ENCODE measurements around the gene ELAVL1.
A peak's percentile ranks its signal among the peaks of the same experiment; 100 is the strongest.
"Not testable (repeated sequence)": the region's sequence is repeated elsewhere in the genome, so short reads cannot be mapped to it uniquely, and the experiment has no call there.

The ELAVL1 gene

GRCh38 chr19:7930765-7931164 lies 74.7 kb downstream of the ELAVL1 start:
- H3K27me3 ChIP-seq (ENCODE audit: control insufficient read depth, insufficient read depth, low read length) = no peaks in the 10 kb centered on the region
- no peaks in the 10 kb centered on the region for H3K9me3 ChIP-seq (ENCODE audit: control insufficient read depth, low read depth, low read length)
- no peak overlapping the region for H3K9ac ChIP-seq (ENCODE audit: low read length)
- peaks cover 49% of the 10 kb centered on the region for H3K36me3 ChIP-seq (ENCODE audit: control insufficient read depth, low read depth, low read length)
- no peak overlapping the region for H3K4me3 ChIP-seq (ENCODE audit: low read length)
- H3K27ac ChIP-seq (ENCODE audit: low read length) = no peak overlapping the region
- peaks cover 4% of the 10 kb centered on the region for H3K4me1 ChIP-seq (ENCODE audit: control insufficient read depth, low read depth, low read length)

- peaks cover 41% of the 10 kb centered on the region for H3K36me3 ChIP-seq (ENCODE audit: control insufficient read depth, low read depth, low read length)
- H3K9ac ChIP-seq (ENCODE audit: low read length); H3K27ac ChIP-seq (ENCODE audit: low read length); H3K4me1 ChIP-seq (ENCODE audit: control insufficient read depth, low read depth, low read length); H3K27me3 ChIP-seq (ENCODE audit: control insufficient read depth, insufficient read depth, low read length); H3K4me3 ChIP-seq (ENCODE audit: low read length); H3K9me3 ChIP-seq (ENCODE audit: control insufficient read depth, low read depth, low read length): not testable (repeated sequence)
Observed at GRCh38 chr19:7930030-7930429, 75.4 kb downstream of the ELAVL1 start.

DNA sequence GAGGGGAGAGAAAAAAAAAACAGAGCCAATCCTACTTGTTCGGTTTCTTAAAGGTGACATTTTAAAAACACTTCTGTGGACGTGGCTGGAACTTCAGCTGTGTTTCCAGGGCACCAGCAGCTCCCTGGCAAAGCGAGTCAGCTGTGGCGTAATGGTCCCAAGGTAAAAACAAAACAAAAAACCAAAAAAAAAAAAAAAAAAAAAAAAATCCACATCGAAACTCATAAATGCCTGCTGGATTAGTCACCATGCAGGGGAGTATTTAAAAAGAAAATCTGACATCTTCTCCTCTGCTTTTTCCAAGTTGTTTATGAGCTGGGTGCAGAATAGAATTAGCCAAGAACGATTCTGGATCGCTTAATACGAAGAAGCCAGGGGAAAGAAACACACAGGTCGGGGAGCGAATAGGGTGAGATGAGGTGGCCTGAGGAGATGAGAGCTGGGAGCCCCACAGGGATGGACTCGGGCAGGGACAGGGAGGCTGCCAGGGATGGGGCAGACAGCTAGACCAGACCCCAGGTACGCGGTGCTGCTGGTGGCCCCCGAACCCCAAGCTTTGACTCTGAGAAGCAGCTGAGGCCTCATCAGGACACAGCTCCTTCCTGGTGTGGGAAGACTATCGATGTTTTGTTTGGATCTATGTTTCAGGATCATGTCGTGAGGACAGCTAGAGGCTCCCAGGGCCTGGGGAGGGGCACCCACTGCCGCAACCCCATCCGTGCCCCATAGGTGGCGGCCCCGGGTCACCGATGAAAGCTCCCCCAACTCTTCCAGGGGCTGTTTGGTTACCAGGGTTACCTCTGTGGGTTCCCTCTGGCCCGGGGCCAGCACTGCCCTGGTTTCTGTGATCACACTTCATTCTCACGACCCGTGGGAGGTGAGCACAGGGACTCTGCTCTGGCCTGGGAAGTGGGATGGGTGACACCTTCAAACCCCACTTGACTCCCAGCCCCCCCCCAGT lies 76.4 kb downstream of the ELAVL1 start:
- Histone ChIP-seq H3K27ac (ENCODE audit: low read length) (no peak overlapping the region), H3K27me3 (ENCODE audit: control insufficient read depth, insufficient read depth, low read length) (no peaks in the 10 kb centered on the region), H3K9me3 (ENCODE audit: control insufficient read depth, low read depth, low read length) (no peaks in the 10 kb centered on the region), H3K9ac (ENCODE audit: low read length) (no peak overlapping the region), H3K4me3 (ENCODE audit: low read length) (no peak overlapping the region), H3K4me1 (ENCODE audit: control insufficient read depth, low read depth, low read length) (peaks cover 4% of the 10 kb centered on the region), H3K36me3 (ENCODE audit: control insufficient read depth, low read depth, low read length) (peaks cover 36% of the 10 kb centered on the region)

DNA sequence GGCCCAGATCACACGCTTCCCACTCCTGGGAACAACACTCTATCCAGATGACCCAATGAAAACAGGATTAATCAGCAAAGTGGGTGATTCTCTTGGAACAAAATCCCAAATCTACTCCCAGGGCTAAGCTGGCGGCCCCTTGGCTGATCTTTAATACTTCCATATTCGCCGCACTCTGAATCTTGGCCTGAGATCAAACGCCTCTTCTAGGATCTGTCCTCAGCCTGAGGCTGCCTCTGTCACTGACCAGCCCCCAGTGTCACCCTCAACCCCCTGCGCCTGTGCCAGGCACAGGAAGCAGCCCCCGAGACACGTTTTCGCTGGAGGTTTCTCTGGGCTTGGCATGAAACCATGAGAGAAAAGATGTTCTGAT lies 77.1 kb downstream of the ELAVL1 start:
- Histone ChIP-seq H3K36me3 (ENCODE audit: control insufficient read depth, low read depth, low read length) (peaks cover 31% of the 10 kb centered on the region), H3K9me3 (ENCODE audit: control insufficient read depth, low read depth, low read length) (no peaks in the 10 kb centered on the region), H3K4me3 (ENCODE audit: low read length) (no peak overlapping the region), H3K27me3 (ENCODE audit: control insufficient read depth, insufficient read depth, low read length) (no peaks in the 10 kb centered on the region), H3K4me1 (ENCODE audit: control insufficient read depth, low read depth, low read length) (peaks cover 4% of the 10 kb centered on the region), H3K9ac (ENCODE audit: low read length) (no peak overlapping the region), H3K27ac (ENCODE audit: low read length) (no peak overlapping the region)

- no peaks in the 10 kb centered on the region for H3K27me3 ChIP-seq (ENCODE audit: control insufficient read depth, insufficient read depth, low read length)
- H3K9me3 ChIP-seq (ENCODE audit: control insufficient read depth, low read depth, low read length) = no peaks in the 10 kb centered on the region
- H3K4me3 ChIP-seq (ENCODE audit: low read length) = no peak overlapping the region
- H3K4me1 ChIP-seq (ENCODE audit: control insufficient read depth, low read depth, low read length) = peaks cover 4% of the 10 kb centered on the region
- H3K9ac ChIP-seq (ENCODE audit: low read length) = no peak overlapping the region
- no peak overlapping the region for H3K27ac ChIP-seq (ENCODE audit: low read length)
- H3K36me3 ChIP-seq (ENCODE audit: control insufficient read depth, low read depth, low read length) = peaks cover 25% of the 10 kb centered on the region
Observed at GRCh38 chr19:7927605-7928333, 77.7 kb downstream of the ELAVL1 start.

DNA sequence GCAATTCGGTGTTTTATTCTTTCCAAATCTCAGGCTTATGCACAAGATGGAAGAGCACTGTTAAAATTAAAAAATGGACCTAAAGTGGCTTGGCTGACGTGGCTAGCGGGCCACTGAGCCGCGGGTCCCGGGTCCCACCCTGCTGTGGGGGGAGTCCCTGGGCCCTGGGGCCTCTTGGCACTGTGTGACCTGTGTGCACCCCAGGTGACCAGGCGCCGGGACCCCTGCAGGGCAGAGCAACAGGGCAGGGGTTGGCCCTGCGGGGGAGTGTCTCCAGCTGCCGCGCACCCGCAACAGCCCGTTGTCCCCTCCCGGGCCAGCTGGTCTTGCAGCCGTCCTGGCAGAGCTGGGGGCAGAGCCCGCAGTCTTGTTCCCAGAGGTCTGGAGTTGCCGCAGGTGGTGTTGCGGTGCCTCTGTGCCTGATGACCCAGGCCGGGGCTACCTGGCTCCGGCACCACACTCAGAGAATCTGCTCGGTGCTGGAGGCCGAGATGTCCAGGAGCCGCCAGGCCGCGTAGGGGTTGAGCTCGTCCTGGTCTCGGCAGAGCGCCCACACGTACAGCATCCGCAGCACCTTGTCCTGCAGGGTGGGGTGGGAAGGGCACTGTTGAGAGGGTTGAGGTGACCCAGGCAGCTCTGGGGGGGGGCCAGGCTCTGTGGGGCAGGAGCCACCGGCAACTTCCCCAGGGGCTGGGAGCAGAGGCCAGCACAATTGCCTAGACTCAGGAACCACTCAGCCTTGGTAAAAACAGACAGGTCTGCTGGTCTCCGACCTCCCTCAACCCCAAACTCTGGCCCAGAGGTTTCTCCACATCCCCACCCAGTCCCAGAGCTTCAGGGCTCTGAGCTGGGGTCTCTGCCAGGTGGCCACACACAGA lies 78.5 kb downstream of the ELAVL1 start:
- Histone ChIP-seq H3K9ac (ENCODE audit: low read length) (no peak overlapping the region), H3K9me3 (ENCODE audit: control insufficient read depth, low read depth, low read length) (no peaks in the 10 kb centered on the region), H3K4me1 (ENCODE audit: control insufficient read depth, low read depth, low read length) (peaks cover 4% of the 10 kb centered on the region), H3K27me3 (ENCODE audit: control insufficient read depth, insufficient read depth, low read length) (no peaks in the 10 kb centered on the region), H3K36me3 (ENCODE audit: control insufficient read depth, low read depth, low read length) (peaks cover 17% of the 10 kb centered on the region), H3K27ac (ENCODE audit: low read length) (no peak overlapping the region), H3K4me3 (ENCODE audit: low read length) (peak overlapping the region; percentile 55)

GRCh38 chr19:7926021-7926726 lies 79.3 kb downstream of the ELAVL1 start, which contains the start of gene CTXN1:
Gene CTXN1, minus strand, starts transcription at chr19:7926135. Its CDS starts 597 bp downstream, at chr19:7925538.
- H3K27me3 ChIP-seq (ENCODE audit: control insufficient read depth, insufficient read depth, low read length) = no peaks in the 10 kb centered on the region
- H3K4me1 ChIP-seq (ENCODE audit: control insufficient read depth, low read depth, low read length) = peaks cover 6% of the 10 kb centered on the region
- peak within 1 kb of the TSS; percentile 55 for H3K4me3 ChIP-seq (ENCODE audit: low read length)
- H3K36me3 ChIP-seq (ENCODE audit: control insufficient read depth, low read depth, low read length) = peaks cover 10% of the 10 kb centered on the region
- no peaks in the 10 kb centered on the region for H3K9me3 ChIP-seq (ENCODE audit: control insufficient read depth, low read depth, low read length)
- H3K27ac ChIP-seq (ENCODE audit: low read length) = no peak within 1 kb of the TSS
- no peak within 1 kb of the TSS for H3K9ac ChIP-seq (ENCODE audit: low read length)

DNA sequence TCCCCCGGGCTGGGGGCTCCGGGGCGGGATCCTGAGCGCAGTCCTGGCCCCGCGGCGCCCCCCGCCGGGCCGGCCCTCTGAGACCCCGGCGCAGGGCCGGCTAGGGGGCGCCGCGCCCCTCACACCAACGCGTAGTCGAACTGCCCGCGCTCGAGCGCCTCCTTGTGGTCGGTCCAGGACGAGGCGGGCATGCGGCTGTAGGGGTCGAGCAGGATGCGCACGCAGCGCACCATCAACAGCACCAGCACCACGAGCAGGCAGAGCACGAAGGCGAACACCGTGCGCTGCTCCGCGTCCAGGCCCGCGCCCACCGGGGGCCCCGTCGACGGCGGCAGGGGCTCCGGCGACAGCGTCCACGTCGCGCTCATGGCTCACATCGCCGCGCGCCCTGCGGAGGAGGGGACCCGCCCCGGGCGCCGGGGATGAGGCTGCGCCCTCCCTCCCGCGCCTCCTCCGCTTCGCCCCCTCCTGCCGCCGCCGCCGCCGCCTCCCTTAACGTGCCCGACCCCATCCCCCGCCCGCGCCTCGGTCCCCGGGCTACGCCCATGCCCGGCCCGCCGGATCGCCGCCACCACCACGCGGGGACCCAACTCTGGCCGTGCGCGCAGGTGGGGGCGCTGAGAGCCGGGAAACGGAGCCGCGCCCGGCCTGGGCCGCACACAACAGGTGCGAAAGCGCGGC lies 80.1 kb downstream of the ELAVL1 start:
- Histone ChIP-seq H3K36me3 (ENCODE audit: control insufficient read depth, low read depth, low read length) (peaks cover 2% of the 10 kb centered on the region), H3K27ac (ENCODE audit: low read length) (no peak overlapping the region)

GRCh38 chr19:7924651-7925170 lies 80.7 kb downstream of the ELAVL1 start:
- Histone ChIP-seq H3K27me3 (ENCODE audit: control insufficient read depth, insufficient read depth, low read length) (peaks cover under 1% of the 10 kb centered on the region), H3K9ac (ENCODE audit: low read length) (no peak overlapping the region), H3K27ac (ENCODE audit: low read length) (no peak overlapping the region), H3K9me3 (ENCODE audit: control insufficient read depth, low read depth, low read length) (no peaks in the 10 kb centered on the region), H3K4me3 (ENCODE audit: low read length) (peak overlapping the region; percentile 21), H3K4me1 (ENCODE audit: control insufficient read depth, low read depth, low read length) (peaks cover 10% of the 10 kb centered on the region), H3K36me3 (ENCODE audit: control insufficient read depth, low read depth, low read length) (no peaks in the 10 kb centered on the region)

More for the DNA sequence above, 80.1 kb downstream of the ELAVL1 start:
- Histone ChIP-seq H3K4me3 (ENCODE audit: low read length) (peak overlapping the region; percentile 44), H3K27me3 (ENCODE audit: control insufficient read depth, insufficient read depth, low read length) (no peaks in the 10 kb centered on the region), H3K4me1 (ENCODE audit: control insufficient read depth, low read depth, low read length) (peaks cover 8% of the 10 kb centered on the region), H3K9ac (ENCODE audit: low read length) (no peak overlapping the region), H3K9me3 (ENCODE audit: control insufficient read depth, low read depth, low read length) (no peaks in the 10 kb centered on the region)

DNA sequence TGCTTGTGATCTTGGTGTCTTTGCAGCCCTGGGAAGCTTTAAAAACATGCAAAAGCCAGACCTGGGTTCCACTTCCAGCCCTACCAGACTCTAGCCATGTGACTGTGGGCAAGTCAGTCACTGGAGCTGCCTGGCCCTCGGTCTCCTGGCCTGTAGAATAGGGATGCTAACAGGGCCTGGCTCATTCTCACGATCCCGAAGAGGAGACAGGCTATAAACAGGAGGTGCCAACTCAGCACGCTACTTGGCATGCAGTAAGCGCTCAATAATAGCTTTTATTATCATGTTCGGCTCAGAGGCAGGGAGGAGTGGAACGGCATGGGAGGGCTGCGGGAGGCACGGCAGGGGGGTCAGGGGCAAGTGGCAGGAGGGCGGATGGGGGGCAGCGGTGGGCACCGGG lies 81.2 kb downstream of the ELAVL1 start:
- Histone ChIP-seq H3K27me3 (ENCODE audit: control insufficient read depth, insufficient read depth, low read length) (peaks cover 5% of the 10 kb centered on the region), H3K9ac (ENCODE audit: low read length) (no peak overlapping the region), H3K4me1 (ENCODE audit: control insufficient read depth, low read depth, low read length) (peaks cover 13% of the 10 kb centered on the region)

More for the DNA sequence above, 81.2 kb downstream of the ELAVL1 start:
- no peaks in the 10 kb centered on the region for H3K36me3 ChIP-seq (ENCODE audit: control insufficient read depth, low read depth, low read length)
- H3K9me3 ChIP-seq (ENCODE audit: control insufficient read depth, low read depth, low read length) = no peaks in the 10 kb centered on the region
- no peak overlapping the region for H3K4me3 ChIP-seq (ENCODE audit: low read length)
- no peak overlapping the region for H3K27ac ChIP-seq (ENCODE audit: low read length)
